Ishikawa (cell line): ENCODE results near the gene ZFYVE9.

ENCODE experiments used
- CEBPB ChIP-seq: IDR thresholded peaks from 2 replicates; pipeline ENCODE4 v1.6.1; 2012
- CREB1 ChIP-seq: IDR thresholded peaks from 2 replicates; pipeline ENCODE4 v1.6.1; 2012; ENCODE audit warnings: low read depth
- EGR1 ChIP-seq: IDR thresholded peaks from 2 replicates; pipeline ENCODE4 v1.6.1; 2012
- EP300 ChIP-seq: IDR thresholded peaks from 2 replicates; pipeline ENCODE4 v1.6.1; 2012; ENCODE audit warnings: borderline replicate concordance
- FOXM1 ChIP-seq: IDR thresholded peaks from 2 replicates; pipeline ENCODE4 v1.6.1; 2012; ENCODE audit warnings: low read depth, borderline replicate concordance
- RAD21 ChIP-seq: IDR thresholded peaks from 2 replicates; pipeline ENCODE4 v1.6.1; 2012; ENCODE audit warnings: low read depth
- TCF12 ChIP-seq: IDR thresholded peaks from 2 replicates; pipeline ENCODE4 v1.6.1; 2012; ENCODE audit warnings: low read depth
- YY1 ChIP-seq: IDR thresholded peaks from 2 replicates; pipeline ENCODE4 v1.6.1; 2012; ENCODE audit warnings: low read depth
- TF ChIP-seq, protein P1 (sequence below): IDR thresholded peaks from 2 replicates; pipeline ENCODE4 v1.6.1; 2012
- TF ChIP-seq, protein P2 (sequence below): IDR thresholded peaks from 2 replicates; pipeline ENCODE4 v1.6.1; 2012; ENCODE audit warnings: low read depth, mild to moderate bottlenecking

DNA sequence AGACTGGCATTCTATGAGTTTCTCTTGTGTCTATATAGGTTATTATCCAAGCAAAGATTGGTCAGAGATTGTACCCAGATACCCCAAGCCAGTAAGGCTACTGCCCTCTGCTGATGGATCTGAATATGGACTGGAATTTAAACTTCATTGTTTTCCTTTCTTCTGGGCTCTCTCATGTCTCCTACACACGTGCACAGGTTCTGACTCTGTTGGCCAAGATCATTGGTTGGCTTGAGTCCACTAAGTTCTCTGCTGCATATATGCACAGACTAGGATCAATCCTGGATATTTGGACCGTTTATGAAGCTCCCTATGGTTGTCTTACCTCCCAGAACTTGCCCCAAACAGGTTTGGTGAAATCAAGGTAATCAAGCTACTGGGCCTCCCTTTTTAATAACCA is 154.5 kb downstream of the ZFYVE9 start:
- TF ChIP-seq RAD21: peak; percentile 84
- TF ChIP-seq EP300: no peak
- TF ChIP-seq, protein P1, sequence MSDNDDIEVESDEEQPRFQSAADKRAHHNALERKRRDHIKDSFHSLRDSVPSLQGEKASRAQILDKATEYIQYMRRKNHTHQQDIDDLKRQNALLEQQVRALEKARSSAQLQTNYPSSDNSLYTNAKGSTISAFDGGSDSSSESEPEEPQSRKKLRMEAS: no peak
- no peak for TF ChIP-seq YY1
- no peak for TF ChIP-seq EGR1
- no peak for TF ChIP-seq CREB1
- TF ChIP-seq TCF12: no peak
- no peak for TF ChIP-seq FOXM1
- TF ChIP-seq, protein P2, sequence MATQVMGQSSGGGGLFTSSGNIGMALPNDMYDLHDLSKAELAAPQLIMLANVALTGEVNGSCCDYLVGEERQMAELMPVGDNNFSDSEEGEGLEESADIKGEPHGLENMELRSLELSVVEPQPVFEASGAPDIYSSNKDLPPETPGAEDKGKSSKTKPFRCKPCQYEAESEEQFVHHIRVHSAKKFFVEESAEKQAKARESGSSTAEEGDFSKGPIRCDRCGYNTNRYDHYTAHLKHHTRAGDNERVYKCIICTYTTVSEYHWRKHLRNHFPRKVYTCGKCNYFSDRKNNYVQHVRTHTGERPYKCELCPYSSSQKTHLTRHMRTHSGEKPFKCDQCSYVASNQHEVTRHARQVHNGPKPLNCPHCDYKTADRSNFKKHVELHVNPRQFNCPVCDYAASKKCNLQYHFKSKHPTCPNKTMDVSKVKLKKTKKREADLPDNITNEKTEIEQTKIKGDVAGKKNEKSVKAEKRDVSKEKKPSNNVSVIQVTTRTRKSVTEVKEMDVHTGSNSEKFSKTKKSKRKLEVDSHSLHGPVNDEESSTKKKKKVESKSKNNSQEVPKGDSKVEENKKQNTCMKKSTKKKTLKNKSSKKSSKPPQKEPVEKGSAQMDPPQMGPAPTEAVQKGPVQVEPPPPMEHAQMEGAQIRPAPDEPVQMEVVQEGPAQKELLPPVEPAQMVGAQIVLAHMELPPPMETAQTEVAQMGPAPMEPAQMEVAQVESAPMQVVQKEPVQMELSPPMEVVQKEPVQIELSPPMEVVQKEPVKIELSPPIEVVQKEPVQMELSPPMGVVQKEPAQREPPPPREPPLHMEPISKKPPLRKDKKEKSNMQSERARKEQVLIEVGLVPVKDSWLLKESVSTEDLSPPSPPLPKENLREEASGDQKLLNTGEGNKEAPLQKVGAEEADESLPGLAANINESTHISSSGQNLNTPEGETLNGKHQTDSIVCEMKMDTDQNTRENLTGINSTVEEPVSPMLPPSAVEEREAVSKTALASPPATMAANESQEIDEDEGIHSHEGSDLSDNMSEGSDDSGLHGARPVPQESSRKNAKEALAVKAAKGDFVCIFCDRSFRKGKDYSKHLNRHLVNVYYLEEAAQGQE: no peak
- TF ChIP-seq CEBPB: no peak
